Measurements from ENCODE around the gene MYO1A. TPM values are rescaled to one million over a fixed set of nuclear protein-coding genes. Genes with fewer than 3 reads are reported as not detected.

The MYO1A gene
- total and polyA plus RNA-seq, 10 of the 15 experiments (the other 5 are each of a cell fraction or from before 2014, with no cell fraction given), result 0.01 to 0.34 (median 0.15) TPM; not detected in 2

GRCh38 chr12:57079821-57080220 lies 29.9 kb upstream of the MYO1A start:
- RAD21 ChIA-PET (ENCODE audit: unreplicated experiment), result interaction anchor here (1.4 to 5.0 kb wide), 7 partner anchors 9 to 72 kb away, joined by 4 to 53 read pairs (median 23); partner anchors contain the start of genes NAB2 and STAT6
- DNase-seq (ENCODE audit: low read depth, low spot score), result no peak
- H3K27ac ChIP-seq (ENCODE audit: control insufficient read depth, insufficient read depth), result peak overlapping the region; percentile 74
- H3K4me3 ChIP-seq, result no peak overlapping the region
- H3K4me2 ChIP-seq (ENCODE audit: control insufficient read depth, insufficient read depth), result no peak overlapping the region
- TF ChIP-seq, protein P1, sequence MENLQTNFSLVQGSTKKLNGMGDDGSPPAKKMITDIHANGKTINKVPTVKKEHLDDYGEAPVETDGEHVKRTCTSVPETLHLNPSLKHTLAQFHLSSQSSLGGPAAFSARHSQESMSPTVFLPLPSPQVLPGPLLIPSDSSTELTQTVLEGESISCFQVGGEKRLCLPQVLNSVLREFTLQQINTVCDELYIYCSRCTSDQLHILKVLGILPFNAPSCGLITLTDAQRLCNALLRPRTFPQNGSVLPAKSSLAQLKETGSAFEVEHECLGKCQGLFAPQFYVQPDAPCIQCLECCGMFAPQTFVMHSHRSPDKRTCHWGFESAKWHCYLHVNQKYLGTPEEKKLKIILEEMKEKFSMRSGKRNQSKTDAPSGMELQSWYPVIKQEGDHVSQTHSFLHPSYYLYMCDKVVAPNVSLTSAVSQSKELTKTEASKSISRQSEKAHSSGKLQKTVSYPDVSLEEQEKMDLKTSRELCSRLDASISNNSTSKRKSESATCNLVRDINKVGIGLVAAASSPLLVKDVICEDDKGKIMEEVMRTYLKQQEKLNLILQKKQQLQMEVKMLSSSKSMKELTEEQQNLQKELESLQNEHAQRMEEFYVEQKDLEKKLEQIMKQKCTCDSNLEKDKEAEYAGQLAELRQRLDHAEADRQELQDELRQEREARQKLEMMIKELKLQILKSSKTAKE (IDR thresholded peaks at IDR 0.05; ENCODE audit: low read depth, poor library complexity, severe bottlenecking), result no peak
- TF ChIP-seq REST (IDR thresholded peaks at IDR 0.05; ENCODE audit: low read depth, low read length), result no peak
- no peak for TF ChIP-seq NBN (IDR thresholded peaks at IDR 0.05)
- TF ChIP-seq POU2F2 (IDR thresholded peaks at IDR 0.05; ENCODE audit: borderline replicate concordance, low read depth, low read length), result no peak
- TF ChIP-seq NFYB (IDR thresholded peaks at IDR 0.05; ENCODE audit: insufficient read depth, low read depth, low read length), result no peak
- no peak for TF ChIP-seq ZNF592 (IDR thresholded peaks at IDR 0.05)
- TF ChIP-seq NRF1 (conservative IDR thresholded peaks at IDR 0.05; ENCODE audit: low read depth, low read length), result no peak
- TF ChIP-seq CHD1 (IDR thresholded peaks at IDR 0.05; ENCODE audit: low read depth, low read length), result no peak
- no peak for TF ChIP-seq SP1 (IDR thresholded peaks at IDR 0.05; ENCODE audit: low read depth, low read length)
- TF ChIP-seq EED (IDR thresholded peaks at IDR 0.05; ENCODE audit: low read depth), result no peak
- H4K20me1 ChIP-seq (ENCODE audit: control insufficient read depth, insufficient read depth), result no peaks in the 10 kb centered on the region
- no peak for FAIRE-seq
- SMC1A ChIA-PET (ENCODE audit: uncharacterized antibody, unreplicated experiment), result interaction anchor here (0.7 to 5.4 kb wide), 12 partner anchors 8 to 322 kb away, joined by 3 to 50 read pairs (median 8); partner anchors contain the start of gene STAT6
- no peaks in the 10 kb centered on the region for H3K27me3 ChIP-seq (replicated peaks in 1 of 2; ENCODE audit: control insufficient read depth in 2 of 2, insufficient read depth in 2 of 2, low read length in 1 of 2)
- in situ Hi-C loops (cut with MboI) (loop anchor here (10.0 kb wide), 1 partner anchor 445 kb away; the partner anchor contains the start of gene BAZ2A), intact Hi-C loops (cut with micrococcal nuclease; ENCODE audit: unreplicated experiment) (loop anchor here (1.0 kb wide), 1 partner anchor 7 kb away; no protein-coding TSS in a partner anchor)
- ATAC-seq, result no peak
- no TSS peak for BruUV-seq (replicated peaks)
- peaks cover 6% of the 10 kb centered on the region; the same call in 1 of the 2 replicates for H3K4me1 ChIP-seq (ENCODE audit: control insufficient read depth, insufficient read depth, low read length)
- WGBS (ENCODE audit: insufficient coverage, insufficient replicate concordance, low lambda C conversion rate, missing lambda C conversion rate), result 100% methylated on average over 1 of the region's 1 CpG
- H3K79me2 ChIP-seq (ENCODE audit: control insufficient read depth, insufficient read depth, low read length), result peaks cover 14% of the 10 kb centered on the region
- POLR2A ChIA-PET, result interaction anchor here (1.0 to 4.1 kb wide), 10 partner anchors 8 to 31 kb away, joined by 3 to 51 read pairs (median 12); partner anchors contain the start of genes NAB2 and STAT6
- no peak overlapping the region for H2AFZ ChIP-seq (ENCODE audit: control insufficient read depth, low read depth, low read length)
- no peaks in the 10 kb centered on the region; a peak in 1 of 4 replicates for H3K36me3 ChIP-seq (ENCODE audit: control insufficient read depth in 2 of 2, insufficient read depth in 2 of 2, low read length in 1 of 2)
- peak overlapping the region; percentile 68; the same call in 1 of the 2 replicates for H3K9ac ChIP-seq (ENCODE audit: control insufficient read depth, insufficient read depth, low read length)
- H3K9me3 ChIP-seq (replicated peaks; ENCODE audit: control insufficient read depth, insufficient read depth, low read length), result no peaks in the 10 kb centered on the region
- CTCF ChIA-PET, result interaction anchor here (1.0 to 7.5 kb wide), 13 partner anchors 10 to 484 kb away, joined by 3 to 69 read pairs (median 5); partner anchors contain the start of genes NAB2 and STAT6

Measured in GM12878 (cell line).